Subcutaneous abdominal adipose tissue (tissue), 5 donors: ENCODE results near the gene C2CD2.
"Not testable (repeated sequence)": the region's sequence is repeated elsewhere in the genome, so short reads cannot be mapped to it uniquely, and the experiment has no call there.

ENCODE experiments used
- H3K27ac ChIP-seq: one replicate; pipeline ENCODE4 v1.7.0; 2013; ENCODE audit warnings: low read depth, mild to moderate bottlenecking, inconsistent platforms, low read length, moderate library complexity
- H3K27me3 ChIP-seq, 5 donors: one replicate each; pipeline ENCODE4 v1.7.0; 2013; ENCODE audit warnings: low read length in 5 of 5, inconsistent platforms in 1 of 5; ENCODE audit not compliant: control insufficient read depth in 5 of 5, insufficient read depth in 4 of 5
- H3K36me3 ChIP-seq, 5 donors: one replicate each; pipeline ENCODE4 v1.7.0; 2013; ENCODE audit warnings: low read length in 5 of 5; ENCODE audit not compliant: control insufficient read depth in 5 of 5, insufficient read depth in 5 of 5
- H3K4me1 ChIP-seq, 5 donors: one replicate each; pipeline ENCODE4 v1.7.0; 2013; ENCODE audit warnings: low read length in 5 of 5, mild to moderate bottlenecking in 3 of 5, moderate library complexity in 1 of 5; ENCODE audit not compliant: control insufficient read depth in 5 of 5, insufficient read depth in 5 of 5
- H3K4me3 ChIP-seq, 5 donors: one replicate each; pipeline ENCODE4 v1.7.0; 2013; ENCODE audit warnings: low read length in 5 of 5, low read depth in 1 of 5
- H3K9ac ChIP-seq, 5 donors: one replicate each; pipeline ENCODE4 v1.7.0; 2013; ENCODE audit warnings: low read length in 5 of 5, mild to moderate bottlenecking in 4 of 5, moderate library complexity in 3 of 5
- H3K9me3 ChIP-seq, 5 donors: one replicate each; pipeline ENCODE4 v1.7.0; 2013; ENCODE audit warnings: low read length in 5 of 5; ENCODE audit not compliant: control insufficient read depth in 5 of 5
- donor health status: healthy.
- donor health status: healthy.
- donor health status: healthy.
- donor health status: healthy.
- donor health status: healthy.

The C2CD2 gene

DNA sequence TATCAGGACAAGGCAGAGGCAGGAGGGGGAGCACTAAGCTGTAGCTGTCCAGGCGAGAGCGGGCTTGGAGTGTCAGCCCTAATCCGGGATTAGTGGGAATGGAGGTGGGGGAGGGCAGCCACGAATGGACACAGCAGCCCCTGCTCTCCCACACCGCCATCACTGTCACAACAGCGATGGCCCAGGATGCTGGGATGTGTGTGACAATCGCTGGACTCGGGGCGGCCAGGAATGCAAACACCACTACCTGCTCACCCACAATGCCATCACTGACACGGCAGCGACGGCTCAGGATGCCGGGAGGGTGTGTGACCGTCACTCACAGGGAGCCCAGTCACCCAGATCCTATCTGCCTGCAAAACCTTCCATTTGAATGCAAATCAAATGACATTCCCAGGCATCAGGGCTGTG lies 2.9 kb downstream of the C2CD2 start:
- Histone ChIP-seq H3K9ac (peak overlapping the region in 3 of 5 donors; percentile 2 to 41 (median 38)), H3K27me3 (no peaks in the 10 kb centered on the region), H3K27ac (peak overlapping the region; percentile 83), H3K4me3 (peak overlapping the region in 4 of 5 donors; percentile 78 to 94 (median 86)), H3K4me1 (peaks cover 16 to 78% (median 71%) of the 10 kb centered on the region in 5 donors), H3K9me3 (no peaks in the 10 kb centered on the region), H3K36me3 (peaks cover 0 to 5% (median 4%) of the 10 kb centered on the region in 5 donors)

DNA sequence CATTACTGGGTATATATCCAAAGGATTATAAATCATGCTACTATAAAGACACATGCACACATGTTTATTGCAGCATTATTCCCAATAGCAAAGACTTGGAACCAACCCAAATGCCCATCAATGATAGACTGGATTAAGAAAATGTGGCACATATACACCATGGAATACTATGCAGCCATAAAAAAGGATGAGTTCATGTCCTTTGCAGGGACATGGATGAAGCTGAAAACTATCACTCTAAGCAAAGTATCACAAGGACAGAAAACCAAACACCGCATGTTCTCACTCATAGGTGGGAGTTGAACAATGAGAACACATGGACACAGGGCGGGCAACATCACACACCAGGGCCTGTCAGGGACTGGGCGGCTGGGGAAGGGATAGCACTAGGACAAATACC lies 4.2 kb downstream of the C2CD2 start:
- not testable (repeated sequence) for H3K9ac ChIP-seq, H3K36me3 ChIP-seq, H3K27me3 ChIP-seq, H3K4me3 ChIP-seq, H3K9me3 ChIP-seq
- Histone ChIP-seq H3K4me1 (peaks cover 16 to 79% (median 71%) of the 10 kb centered on the region in 5 donors), H3K27ac (peak overlapping the region; percentile 95)

DNA sequence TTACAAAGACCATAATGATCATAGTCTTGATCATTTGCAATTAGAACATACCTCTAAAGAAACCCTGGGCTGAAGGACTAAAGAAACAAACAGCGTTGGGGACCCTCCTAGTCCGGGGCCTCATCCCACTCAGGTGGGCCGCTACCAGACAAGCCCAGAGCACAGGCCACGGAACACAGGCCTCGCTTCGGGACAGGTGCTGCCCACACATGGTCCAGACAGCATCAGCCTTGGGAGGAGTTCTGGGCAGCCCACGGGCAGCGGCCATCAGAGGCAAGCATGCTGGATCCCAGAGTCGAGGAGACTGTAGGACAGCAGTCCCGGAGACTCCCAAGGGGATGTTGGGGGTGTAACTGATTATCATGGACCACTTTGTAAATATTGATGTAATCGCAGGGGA lies 4.9 kb downstream of the C2CD2 start:
- peak overlapping the region; percentile 95 for H3K27ac ChIP-seq
- H3K4me3 ChIP-seq, result peak overlapping the region in 1 of 5 donors; percentile 5
- no peaks in the 10 kb centered on the region for H3K27me3 ChIP-seq
- H3K9me3 ChIP-seq, result no peaks in the 10 kb centered on the region
- H3K9ac ChIP-seq, result peak overlapping the region in 1 of 5 donors; percentile 49
- H3K4me1 ChIP-seq, result peaks cover 16 to 78% (median 71%) of the 10 kb centered on the region in 5 donors
- H3K36me3 ChIP-seq, result peaks cover 0 to 5% (median 4%) of the 10 kb centered on the region in 5 donors

DNA sequence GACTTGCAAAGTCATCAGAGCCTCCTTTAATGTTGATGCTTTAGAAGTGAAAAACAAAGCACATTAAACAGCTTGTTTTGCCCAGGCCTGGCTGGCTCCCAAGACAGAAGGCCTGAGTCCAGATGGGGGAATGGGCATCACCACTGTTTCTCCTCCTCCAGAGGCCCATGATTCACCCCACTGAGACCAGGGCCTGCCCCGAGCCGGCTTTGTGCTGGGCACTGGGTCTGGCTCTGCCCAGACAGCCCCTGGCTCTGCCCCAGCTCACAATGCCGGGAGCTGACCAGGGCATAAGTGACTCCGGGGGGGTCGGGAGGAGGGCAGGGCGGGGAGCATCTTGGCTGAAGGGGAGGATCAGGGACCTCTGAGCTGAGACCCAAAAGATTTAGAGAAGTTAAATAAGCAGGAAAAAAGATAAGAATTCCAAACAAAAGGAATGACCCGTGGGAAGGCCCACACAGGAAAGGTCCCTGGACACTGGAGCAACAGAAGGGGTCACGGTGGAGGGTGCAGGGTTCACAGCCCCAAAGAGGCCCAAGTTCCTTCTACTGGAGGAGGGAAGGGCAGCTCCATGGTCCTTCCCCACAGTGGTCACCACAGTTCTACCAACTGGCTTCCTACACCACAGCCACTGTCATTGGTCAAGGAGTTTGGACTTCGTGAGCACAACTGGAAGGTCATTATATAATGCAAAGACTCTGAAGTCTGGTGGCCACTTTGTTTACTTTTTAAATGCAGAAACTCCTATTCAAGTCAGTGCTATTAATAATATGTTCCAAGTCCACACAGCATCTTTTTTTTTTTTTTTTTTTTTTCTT lies 5.5 kb downstream of the C2CD2 start:
- peak overlapping the region in 4 of 5 donors; percentile 42 to 81 (median 56) for H3K9ac ChIP-seq
- H3K9me3 ChIP-seq, result no peaks in the 10 kb centered on the region
- peak overlapping the region; percentile 95 for H3K27ac ChIP-seq
- peaks cover 16 to 84% (median 73%) of the 10 kb centered on the region in 5 donors for H3K4me1 ChIP-seq
- peak overlapping the region in 2 of 5 donors; percentile 32 to 53 for H3K4me3 ChIP-seq
- no peaks in the 10 kb centered on the region for H3K27me3 ChIP-seq
- H3K36me3 ChIP-seq, result peaks cover 0 to 5% (median 4%) of the 10 kb centered on the region in 5 donors

DNA sequence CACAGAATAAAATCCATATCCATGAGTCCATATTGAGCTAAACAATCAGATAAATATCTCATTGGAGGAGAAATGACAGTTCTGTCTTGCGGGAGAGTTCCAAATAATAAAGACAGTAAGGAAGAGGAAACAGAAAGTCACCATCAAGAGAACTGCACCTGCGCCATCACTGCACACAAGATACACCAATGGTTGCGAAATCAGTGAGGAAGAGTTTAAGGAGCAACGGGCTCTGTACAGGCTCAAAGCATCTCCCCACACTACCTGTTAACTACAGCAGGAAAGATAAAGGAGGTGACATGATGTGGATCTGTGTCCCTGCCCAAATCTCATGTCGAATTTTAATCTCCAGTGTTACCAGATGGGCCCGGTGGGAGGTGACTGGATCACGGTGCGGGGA lies 7.8 kb downstream of the C2CD2 start:
- Histone ChIP-seq H3K9me3 (no peaks in the 10 kb centered on the region), H3K4me3 (no peak overlapping the region), H3K4me1 (peaks cover 8 to 69% (median 53%) of the 10 kb centered on the region in 5 donors), H3K9ac (no peak overlapping the region), H3K36me3 (peaks cover 0 to 24% (median 14%) of the 10 kb centered on the region in 5 donors), H3K27me3 (no peaks in the 10 kb centered on the region), H3K27ac (peak overlapping the region; percentile 95)

DNA sequence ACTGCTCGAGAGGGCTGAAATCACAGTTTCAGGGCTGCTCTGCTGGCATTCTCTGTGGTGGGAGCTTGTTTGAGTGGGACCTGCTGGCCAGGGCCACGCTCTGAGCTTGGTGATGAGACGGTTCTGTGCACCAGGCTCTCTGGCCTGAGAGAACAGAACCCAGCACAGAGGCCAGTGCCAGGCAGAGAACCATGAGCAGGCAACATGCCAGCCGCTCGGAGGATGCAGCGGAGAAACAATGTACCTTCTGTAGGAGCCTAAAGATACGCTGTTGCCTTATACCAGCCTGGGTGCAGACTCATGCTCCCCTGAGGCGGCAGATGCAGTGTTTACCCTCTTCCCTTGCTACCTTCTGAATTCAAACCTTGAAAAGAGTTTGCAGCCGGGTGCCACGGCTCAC lies 10.0 kb downstream of the C2CD2 start:
- no peak overlapping the region for H3K9ac ChIP-seq
- H3K36me3 ChIP-seq, result peaks cover 5 to 37% (median 28%) of the 10 kb centered on the region in 5 donors
- no peak overlapping the region for H3K27ac ChIP-seq
- H3K27me3 ChIP-seq, result no peaks in the 10 kb centered on the region
- no peak overlapping the region for H3K4me3 ChIP-seq
- peaks cover 8 to 53% (median 36%) of the 10 kb centered on the region in 5 donors for H3K4me1 ChIP-seq
- H3K9me3 ChIP-seq, result no peaks in the 10 kb centered on the region

DNA sequence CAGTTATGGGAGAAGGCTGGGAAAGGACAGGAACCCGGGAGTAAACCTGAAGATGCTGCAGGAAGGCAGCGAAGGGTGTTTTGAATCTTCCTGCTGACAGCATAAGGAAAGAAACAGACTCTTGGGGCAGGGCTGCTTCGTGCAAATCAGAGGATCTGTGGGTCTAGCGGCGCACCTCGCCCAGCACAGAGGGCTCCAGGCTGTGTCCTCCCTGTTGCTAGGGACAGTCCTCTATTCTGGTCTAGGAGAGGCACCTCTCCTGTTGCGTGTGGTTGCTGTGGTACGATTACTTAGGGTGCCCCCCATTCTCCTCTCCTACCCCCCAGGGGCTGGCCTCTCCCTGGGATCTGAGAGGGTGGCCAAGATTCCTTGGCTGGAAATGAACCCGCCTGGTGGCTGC lies 11.4 kb downstream of the C2CD2 start:
- Histone ChIP-seq H3K36me3 (peaks cover 6 to 41% (median 28%) of the 10 kb centered on the region in 5 donors), H3K9ac (peak overlapping the region in 1 of 5 donors; percentile 43), H3K9me3 (no peaks in the 10 kb centered on the region), H3K4me3 (no peak overlapping the region), H3K4me1 (peaks cover 0 to 39% (median 22%) of the 10 kb centered on the region in 5 donors), H3K27me3 (no peaks in the 10 kb centered on the region), H3K27ac (no peak overlapping the region)

DNA sequence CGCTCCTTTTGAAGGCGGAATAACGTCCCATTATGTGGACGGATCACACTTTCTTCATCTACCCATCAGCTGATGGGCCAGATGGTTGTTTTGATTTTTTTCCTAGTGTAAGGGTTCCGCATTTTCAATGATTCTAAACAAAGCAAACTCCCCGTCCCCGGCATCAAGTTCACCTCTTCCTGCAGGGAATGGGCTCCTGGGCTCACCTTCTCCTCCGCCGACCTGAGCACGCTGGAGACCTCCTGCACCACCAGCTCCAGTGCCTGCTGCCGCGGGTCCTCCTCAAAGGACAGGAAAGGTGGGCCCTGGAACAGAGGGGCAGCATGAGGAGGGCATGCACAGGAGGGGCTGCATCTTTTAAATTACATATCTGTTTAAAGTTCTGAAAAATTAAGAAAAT lies 11.9 kb downstream of the C2CD2 start:
- Histone ChIP-seq H3K9me3 (no peaks in the 10 kb centered on the region), H3K9ac (no peak overlapping the region), H3K27me3 (no peaks in the 10 kb centered on the region), H3K36me3 (peaks cover 8 to 41% (median 28%) of the 10 kb centered on the region in 5 donors), H3K4me1 (peaks cover 0 to 35% (median 19%) of the 10 kb centered on the region in 5 donors), H3K27ac (no peak overlapping the region), H3K4me3 (no peak overlapping the region)

DNA sequence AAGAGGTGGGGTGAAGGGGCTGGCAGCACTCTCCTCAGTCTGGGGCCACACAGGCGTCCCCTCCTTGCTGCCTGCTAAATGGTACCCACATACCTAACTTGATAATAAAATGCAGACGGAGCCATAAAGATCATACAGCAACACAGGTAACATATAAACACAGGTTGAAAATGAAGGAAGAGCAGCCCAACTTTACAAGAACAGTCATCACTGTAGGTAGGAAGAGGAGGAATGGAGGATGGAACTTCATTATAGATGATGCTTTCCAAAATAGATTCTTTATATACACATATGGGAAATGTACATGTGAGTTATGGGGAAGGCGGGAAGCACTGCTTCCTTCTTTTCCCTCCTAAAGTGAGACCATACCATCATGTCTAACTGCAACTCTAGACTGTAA lies 13.4 kb downstream of the C2CD2 start:
- H3K4me3 ChIP-seq, result no peak overlapping the region
- H3K36me3 ChIP-seq, result peaks cover 8 to 41% (median 28%) of the 10 kb centered on the region in 5 donors
- no peak overlapping the region for H3K9ac ChIP-seq
- no peak overlapping the region for H3K27ac ChIP-seq
- peaks cover 0 to 23% (median 12%) of the 10 kb centered on the region in 5 donors for H3K4me1 ChIP-seq
- no peaks in the 10 kb centered on the region for H3K9me3 ChIP-seq
- no peaks in the 10 kb centered on the region for H3K27me3 ChIP-seq

DNA sequence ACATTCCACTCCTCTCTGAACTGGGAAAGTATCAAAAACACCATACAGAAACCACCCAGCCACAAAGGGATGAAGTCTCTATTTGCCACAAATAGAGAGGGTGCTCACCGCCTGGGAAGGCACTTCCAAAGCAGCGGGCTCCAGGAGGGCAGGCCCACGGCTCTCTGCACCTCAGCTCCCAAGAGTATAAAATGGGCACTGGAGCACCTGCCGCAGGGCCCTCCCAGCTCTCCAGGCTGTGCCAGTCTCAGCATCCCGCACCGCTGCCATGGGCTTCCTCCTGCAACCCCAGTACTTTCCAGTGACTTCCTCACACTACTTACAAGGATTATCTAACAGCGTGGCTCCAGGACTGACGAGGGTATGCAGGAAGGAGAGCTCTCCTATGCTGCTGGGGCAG lies 14.4 kb downstream of the C2CD2 start:
- Histone ChIP-seq H3K4me1 (peaks cover 0 to 17% (median 8%) of the 10 kb centered on the region in 5 donors), H3K27me3 (no peaks in the 10 kb centered on the region), H3K4me3 (no peak overlapping the region), H3K9ac (no peak overlapping the region), H3K27ac (no peak overlapping the region), H3K36me3 (peaks cover 8 to 45% (median 28%) of the 10 kb centered on the region in 5 donors), H3K9me3 (no peaks in the 10 kb centered on the region)
